Measurements from ENCODE around the gene EVI5L. TPM values are rescaled to one million over a fixed set of nuclear protein-coding genes. Genes with fewer than 3 reads are reported as not detected.
"Not testable (repeated sequence)": the region's sequence is repeated elsewhere in the genome, so short reads cannot be mapped to it uniquely, and the experiment has no call there.

The EVI5L gene
- total RNA-seq, 6 experiments from 2014 or later, result 3.7 to 6.3 (median 4.9) TPM

- peak within 1 kb of the TSS; percentile 45 to 50 (median 46) for H3K4me3 ChIP-seq
- no peaks in the 10 kb centered on the region for H3K9me3 ChIP-seq
- no peak within 1 kb of the TSS for H3K27ac ChIP-seq
- TF ChIP-seq POLR2A (IDR thresholded peaks at IDR 0.05) (peak; percentile 36), CTCF (IDR thresholded peaks at IDR 0.05) (no peak)
- no peaks in the 10 kb centered on the region for H3K4me1 ChIP-seq
- intact Hi-C loops (cut with DNase I), result no loop called here
- peak in 2 of 3 donors; percentile 59 to 77 for DNase-seq
- whole genome bisulfite sequencing (ENCODE audit: insufficient coverage, low coverage, low lambda C conversion rate, missing lambda C conversion rate), result 10% methylated on average over 22 of the region's 53 CpGs
- peak; percentile 76 to 96 (median 90) for ATAC-seq
- no peaks in the 10 kb centered on the region for H3K36me3 ChIP-seq
- H3K27me3 ChIP-seq, result no peaks in the 10 kb centered on the region
Measured at GRCh38 chr19:7888145-7888825, 58.3 kb downstream of the EVI5L start, which contains the start of gene LRRC8E. TSS of gene LRRC8E (plus strand) at chr19:7888510. CDS start at chr19:7895604, 7,094 bp downstream.

- DNase-seq (no peak), ATAC-seq (no peak)
- Histone ChIP-seq H3K27ac (no peak overlapping the region), H3K4me1 (no peaks in the 10 kb centered on the region), H3K27me3 (no peaks in the 10 kb centered on the region), H3K9me3 (no peaks in the 10 kb centered on the region), H3K4me3 (peak overlapping the region; percentile 45 to 50 (median 46)), H3K36me3 (no peaks in the 10 kb centered on the region)
- intact Hi-C loops (cut with DNase I), result no loop called here
- TF ChIP-seq CTCF (IDR thresholded peaks at IDR 0.05) (no peak), POLR2A (IDR thresholded peaks at IDR 0.05) (no peak)
- no CpG with 5 or more reads among the region's 8 CpGs for WGBS (ENCODE audit: insufficient coverage, low coverage, low lambda C conversion rate, missing lambda C conversion rate)
Measured at GRCh38 chr19:7888826-7889217, 58.8 kb downstream of the EVI5L start.

- H3K27ac ChIP-seq; H3K27me3 ChIP-seq; H3K9me3 ChIP-seq; DNase-seq; intact Hi-C loops (cut with DNase I); H3K36me3 ChIP-seq; H3K4me3 ChIP-seq; ATAC-seq: not testable (repeated sequence)
- WGBS (ENCODE audit: insufficient coverage, low coverage, low lambda C conversion rate, missing lambda C conversion rate), result 83% methylated on average over 14 of the region's 18 CpGs
- H3K4me1 ChIP-seq, result peaks cover 0 to 14% (median 7%) of the 10 kb centered on the region in 4 donors
Measured at GRCh38 chr19:7893362-7894101, 63.5 kb downstream of the EVI5L start.

GRCh38 chr19:7894612-7895309 lies 64.7 kb downstream of the EVI5L start:
- Histone ChIP-seq H3K4me1 (peaks cover 0 to 14% (median 7%) of the 10 kb centered on the region in 4 donors), H3K9me3 (no peaks in the 10 kb centered on the region), H3K4me3 (no peak overlapping the region), H3K36me3 (no peaks in the 10 kb centered on the region), H3K27me3 (no peaks in the 10 kb centered on the region), H3K27ac (no peak overlapping the region)
- ATAC-seq, result no peak
- no peak for TF ChIP-seq CTCF (IDR thresholded peaks at IDR 0.05)
- no peak for TF ChIP-seq POLR2A (IDR thresholded peaks at IDR 0.05)
- 57% methylated on average over 7 of the region's 18 CpGs for WGBS (ENCODE audit: insufficient coverage, low coverage, low lambda C conversion rate, missing lambda C conversion rate)
- intact Hi-C loops (cut with DNase I), result no loop called here
- no peak for DNase-seq
